ENCODE measurements around the gene CNKSR1.

Gene CNKSR1

GRCh38 chr1:26142159-26142558 lies 35.1 kb upstream of the CNKSR1 start:
- no peak for ATAC-seq

DNA sequence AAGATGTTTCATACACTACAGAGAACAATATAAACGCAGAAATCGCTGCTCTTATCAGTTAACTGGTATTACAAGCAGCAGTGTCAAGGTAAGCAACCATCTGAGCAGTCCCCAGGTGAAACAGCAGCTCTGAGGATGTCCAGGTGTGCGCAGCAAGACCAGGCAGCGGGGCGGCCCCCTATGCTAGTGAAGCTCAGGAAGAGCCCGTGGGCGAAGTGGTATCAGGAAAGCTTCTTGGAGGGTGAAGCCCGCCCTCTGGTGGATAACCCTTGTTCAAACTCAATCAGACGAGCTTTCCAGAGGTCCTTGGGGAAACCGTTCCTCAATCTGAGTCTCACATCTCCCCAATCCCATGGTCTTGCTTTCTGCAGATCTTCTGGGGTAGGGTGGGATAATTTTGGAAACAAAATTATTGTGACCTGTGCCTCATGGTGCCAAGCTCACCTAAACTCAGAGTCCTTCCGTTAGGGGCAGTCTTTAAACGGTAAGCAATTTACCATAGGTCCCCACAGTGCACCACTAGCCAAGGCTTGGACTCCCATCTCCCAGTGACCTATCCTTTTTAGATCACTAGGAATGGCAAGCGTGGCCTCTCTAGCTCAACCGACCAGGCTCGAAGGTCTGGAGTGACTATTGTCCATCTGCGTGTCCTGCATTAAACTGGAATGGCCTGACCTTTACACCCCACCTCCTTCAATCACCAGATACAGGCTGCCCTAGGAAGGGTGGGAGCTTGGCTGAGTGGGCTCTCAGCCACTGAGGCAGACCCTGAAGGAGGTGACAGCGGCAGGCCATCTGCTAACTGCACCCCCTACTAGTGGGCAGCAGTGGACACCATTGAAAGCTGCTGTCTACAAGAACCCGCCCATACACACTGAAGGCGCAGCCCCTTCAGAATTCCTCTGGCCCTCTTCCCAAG lies 32.0 kb upstream of the CNKSR1 start:
- peak; percentile 100 for ATAC-seq
- TF ChIP-seq ISL1 (CRISPR knock-in tag; IDR thresholded peaks at IDR 0.05), result no peak
- TF ChIP-seq POU6F1 (CRISPR knock-in tag; IDR thresholded peaks at IDR 0.05; ENCODE audit: borderline replicate concordance, low read depth), result no peak
- no peak for TF ChIP-seq ZNF70 (CRISPR knock-in tag; IDR thresholded peaks at IDR 0.05)
- TF ChIP-seq TOX (CRISPR knock-in tag; IDR thresholded peaks at IDR 0.05; ENCODE audit: borderline replicate concordance), result no peak
- TF ChIP-seq PATZ1 (CRISPR knock-in tag; IDR thresholded peaks at IDR 0.05; ENCODE audit: borderline replicate concordance), result no peak
- no peak for TF ChIP-seq ZFP30 (CRISPR knock-in tag; IDR thresholded peaks at IDR 0.05)

More at GRCh38 chr1:26142159-26142558, 35.1 kb upstream of the CNKSR1 start:
- TF ChIP-seq GLIS3 (CRISPR knock-in tag; IDR thresholded peaks at IDR 0.05) (no peak), ARNTL (CRISPR knock-in tag; IDR thresholded peaks at IDR 0.05; ENCODE audit: borderline replicate concordance, low read depth) (no peak), CSRNP3 (CRISPR knock-in tag; IDR thresholded peaks at IDR 0.05) (no peak), TOX (CRISPR knock-in tag; IDR thresholded peaks at IDR 0.05; ENCODE audit: borderline replicate concordance) (no peak), ZFP3 (CRISPR knock-in tag; IDR thresholded peaks at IDR 0.05) (no peak), TCF4 (CRISPR knock-in tag; IDR thresholded peaks at IDR 0.05; ENCODE audit: borderline replicate concordance) (no peak), CSDC2 (CRISPR knock-in tag; IDR thresholded peaks at IDR 0.05) (no peak)
- TF ChIP-seq, protein P1, sequence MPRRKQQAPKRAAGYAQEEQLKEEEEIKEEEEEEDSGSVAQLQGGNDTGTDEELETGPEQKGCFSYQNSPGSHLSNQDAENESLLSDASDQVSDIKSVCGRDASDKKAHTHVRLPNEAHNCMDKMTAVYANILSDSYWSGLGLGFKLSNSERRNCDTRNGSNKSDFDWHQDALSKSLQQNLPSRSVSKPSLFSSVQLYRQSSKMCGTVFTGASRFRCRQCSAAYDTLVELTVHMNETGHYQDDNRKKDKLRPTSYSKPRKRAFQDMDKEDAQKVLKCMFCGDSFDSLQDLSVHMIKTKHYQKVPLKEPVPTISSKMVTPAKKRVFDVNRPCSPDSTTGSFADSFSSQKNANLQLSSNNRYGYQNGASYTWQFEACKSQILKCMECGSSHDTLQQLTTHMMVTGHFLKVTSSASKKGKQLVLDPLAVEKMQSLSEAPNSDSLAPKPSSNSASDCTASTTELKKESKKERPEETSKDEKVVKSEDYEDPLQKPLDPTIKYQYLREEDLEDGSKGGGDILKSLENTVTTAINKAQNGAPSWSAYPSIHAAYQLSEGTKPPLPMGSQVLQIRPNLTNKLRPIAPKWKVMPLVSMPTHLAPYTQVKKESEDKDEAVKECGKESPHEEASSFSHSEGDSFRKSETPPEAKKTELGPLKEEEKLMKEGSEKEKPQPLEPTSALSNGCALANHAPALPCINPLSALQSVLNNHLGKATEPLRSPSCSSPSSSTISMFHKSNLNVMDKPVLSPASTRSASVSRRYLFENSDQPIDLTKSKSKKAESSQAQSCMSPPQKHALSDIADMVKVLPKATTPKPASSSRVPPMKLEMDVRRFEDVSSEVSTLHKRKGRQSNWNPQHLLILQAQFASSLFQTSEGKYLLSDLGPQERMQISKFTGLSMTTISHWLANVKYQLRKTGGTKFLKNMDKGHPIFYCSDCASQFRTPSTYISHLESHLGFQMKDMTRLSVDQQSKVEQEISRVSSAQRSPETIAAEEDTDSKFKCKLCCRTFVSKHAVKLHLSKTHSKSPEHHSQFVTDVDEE (CRISPR knock-in tag; IDR thresholded peaks at IDR 0.05), result no peak

GRCh38 chr1:26145960-26146294 lies 31.4 kb upstream of the CNKSR1 start:
- TF ChIP-seq SNAI2 (CRISPR knock-in tag; IDR thresholded peaks at IDR 0.05) (no peak), RARB (CRISPR knock-in tag; IDR thresholded peaks at IDR 0.05) (no peak), OSR1 (CRISPR knock-in tag; IDR thresholded peaks at IDR 0.05) (no peak), CSDC2 (CRISPR knock-in tag; IDR thresholded peaks at IDR 0.05) (no peak), ISL1 (CRISPR knock-in tag; IDR thresholded peaks at IDR 0.05) (no peak), ZNF8 (CRISPR knock-in tag; IDR thresholded peaks at IDR 0.05) (no peak), ZFP30 (CRISPR knock-in tag; IDR thresholded peaks at IDR 0.05) (no peak), TOX (CRISPR knock-in tag; IDR thresholded peaks at IDR 0.05; ENCODE audit: borderline replicate concordance) (no peak), GLIS3 (CRISPR knock-in tag; IDR thresholded peaks at IDR 0.05) (no peak), BACH2 (CRISPR knock-in tag; IDR thresholded peaks at IDR 0.05; ENCODE audit: borderline replicate concordance) (no peak), POU6F1 (CRISPR knock-in tag; IDR thresholded peaks at IDR 0.05; ENCODE audit: borderline replicate concordance, low read depth) (no peak), TCF4 (CRISPR knock-in tag; IDR thresholded peaks at IDR 0.05; ENCODE audit: borderline replicate concordance) (no peak), ZFP3 (CRISPR knock-in tag; IDR thresholded peaks at IDR 0.05) (no peak)
- TF ChIP-seq, protein P2, sequence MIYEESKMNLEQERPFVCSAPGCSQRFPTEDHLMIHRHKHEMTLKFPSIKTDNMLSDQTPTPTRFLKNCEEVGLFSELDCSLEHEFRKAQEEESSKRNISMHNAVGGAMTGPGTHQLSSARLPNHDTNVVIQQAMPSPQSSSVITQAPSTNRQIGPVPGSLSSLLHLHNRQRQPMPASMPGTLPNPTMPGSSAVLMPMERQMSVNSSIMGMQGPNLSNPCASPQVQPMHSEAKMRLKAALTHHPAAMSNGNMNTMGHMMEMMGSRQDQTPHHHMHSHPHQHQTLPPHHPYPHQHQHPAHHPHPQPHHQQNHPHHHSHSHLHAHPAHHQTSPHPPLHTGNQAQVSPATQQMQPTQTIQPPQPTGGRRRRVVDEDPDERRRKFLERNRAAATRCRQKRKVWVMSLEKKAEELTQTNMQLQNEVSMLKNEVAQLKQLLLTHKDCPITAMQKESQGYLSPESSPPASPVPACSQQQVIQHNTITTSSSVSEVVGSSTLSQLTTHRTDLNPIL (CRISPR knock-in tag; IDR thresholded peaks at IDR 0.05; ENCODE audit: low read depth), result no peak
- no peak for ATAC-seq

Measured in SK-N-SH treated with all-trans-retinoic acid at 6 μM for 48 hours (cell line).